ENCODE results near the gene TMEM213.
A peak's percentile ranks its signal among the peaks of the same experiment; 100 is the strongest.

TMEM213 gene

GRCh38 chr7:138875794-138876193 is 78.0 kb downstream of the TMEM213 start:
- DNase-seq (ENCODE audit: low spot score): no peak

- DNase-seq (ENCODE audit: low spot score): no peak
Measured at GRCh38 chr7:138876326-138876725, 78.5 kb downstream of the TMEM213 start.

GRCh38 chr7:138878051-138878450 is 80.3 kb downstream of the TMEM213 start:
- DNase-seq (ENCODE audit: low spot score): no peak

GRCh38 chr7:138878856-138879255 is 81.1 kb downstream of the TMEM213 start:
- DNase-seq (ENCODE audit: low spot score): no peak

GRCh38 chr7:138879356-138879755 is 81.6 kb downstream of the TMEM213 start:
- DNase-seq (ENCODE audit: low spot score): no peak

- no peak for DNase-seq (ENCODE audit: low spot score)
Measured at GRCh38 chr7:138880881-138881578, 83.2 kb downstream of the TMEM213 start.

- DNase-seq (ENCODE audit: low spot score): no peak
Measured at GRCh38 chr7:138881579-138882188, 83.9 kb downstream of the TMEM213 start.

- DNase-seq (ENCODE audit: low spot score): no peak
Measured at GRCh38 chr7:138882249-138882648, 84.5 kb downstream of the TMEM213 start.

- DNase-seq (ENCODE audit: low spot score): no peak
Measured at GRCh38 chr7:138885383-138886147, 87.8 kb downstream of the TMEM213 start.

- peak; percentile 68 for DNase-seq (ENCODE audit: low spot score)
Measured at GRCh38 chr7:138886501-138886917, 88.7 kb downstream of the TMEM213 start.

- DNase-seq (ENCODE audit: low spot score): no peak
Measured at GRCh38 chr7:138887085-138887710, 89.4 kb downstream of the TMEM213 start.
